Measurements from ENCODE around the gene CHAMP1. TPM values are rescaled to one million over a fixed set of nuclear protein-coding genes. Genes with fewer than 3 reads are reported as not detected.

The CHAMP1 gene
- total and polyA plus RNA-seq, 2 of the 8 experiments (the other 6 are each of a cell fraction or from before 2014, with no cell fraction given) = 26.8 to 41.9 TPM

- Histone ChIP-seq H2BK20ac (ENCODE audit: low read length) (no peak overlapping the region), H3K23ac (ENCODE audit: insufficient read length) (no peak overlapping the region), H3K56ac (replicated peaks; ENCODE audit: insufficient read length, low read depth, low read length) (no peak overlapping the region), H3K79me1 (ENCODE audit: low read depth, low read length) (peaks cover 9% of the 10 kb centered on the region), H3K4me3 (ENCODE audit: extremely low read depth in 1 of 4, insufficient read depth in 2 of 4, low read depth in 3 of 4, low read length in 4 of 4) (no peak overlapping the region), H2BK12ac (ENCODE audit: low read depth, low read length) (0 out of 2 replicates have a peak overlapping the region, but pooled peaks have one; percentile 6), H3K27me3 (replicated peaks in 1 of 4; ENCODE audit: control insufficient read depth in 3 of 4, extremely low read depth in 1 of 4, insufficient read depth in 3 of 4, low read length in 3 of 4) (no peaks in the 10 kb centered on the region), H3K9me3 (ENCODE audit: insufficient read depth in 2 of 2, low read depth in 1 of 2, low read length in 1 of 2) (no peaks in the 10 kb centered on the region), H3K9ac (replicated peaks in 1 of 4; ENCODE audit: extremely low read depth in 1 of 4, low read depth in 3 of 4, low read length in 3 of 4) (no peak overlapping the region), H2AK5ac (ENCODE audit: low read depth, low read length) (no peak overlapping the region), H3K27ac (ENCODE audit: low read depth, low read length) (no peak overlapping the region), H3K36me3 (ENCODE audit: control insufficient read depth in 2 of 4, insufficient read depth in 4 of 4, low read length in 3 of 4) (peaks cover 14 to 77% (median 39%) of the 10 kb centered on the region in 4 experiments), H3K18ac (ENCODE audit: extremely low read depth, low read length) (no peak overlapping the region), H4K8ac (ENCODE audit: extremely low read depth, insufficient read depth, low read length) (peak overlapping the region; percentile 65), H4K20me1 (replicated peaks in 1 of 2; ENCODE audit: control insufficient read depth in 1 of 2, insufficient read depth in 2 of 2, low read length in 2 of 2) (peaks cover 2 to 10% of the 10 kb centered on the region in 2 experiments), H3K79me2 (ENCODE audit: control insufficient read depth in 1 of 2, insufficient read depth in 2 of 2, low read length in 2 of 2) (peaks cover 0 to 55% of the 10 kb centered on the region in 2 experiments; a peak in 2 of 4 replicates), H3K23me2 (ENCODE audit: low read depth, low read length) (no peaks in the 10 kb centered on the region), H3K4ac (replicated peaks; ENCODE audit: insufficient read length, low read depth, low read length) (no peak overlapping the region), H3K14ac (ENCODE audit: insufficient read length) (no peak overlapping the region), H4K5ac (ENCODE audit: insufficient read length, low read depth, low read length) (no peak overlapping the region), H2AFZ (ENCODE audit: low read length) (no peak overlapping the region), H2BK15ac (ENCODE audit: low read length) (no peak overlapping the region), H3K4me1 (replicated peaks in 1 of 4; ENCODE audit: control insufficient read depth in 3 of 4, insufficient read depth in 4 of 4, low read length in 3 of 4) (no peaks in the 10 kb centered on the region), H4K91ac (replicated peaks; ENCODE audit: insufficient read length, low read length) (no peak overlapping the region), H2BK120ac (replicated peaks; ENCODE audit: low read depth, low read length) (no peak overlapping the region), H2BK5ac (ENCODE audit: low read depth, low read length) (no peak overlapping the region; the same call in 1 of the 2 replicates), H3K4me2 (ENCODE audit: insufficient read depth in 1 of 2, low read depth in 2 of 2, low read length in 2 of 2) (no peak overlapping the region)
- ChIA-PET CTCF (ENCODE audit: partially characterized antibody) (no interaction called here), POLR2A (ENCODE audit: partially characterized antibody) (interaction anchor here (2.9 kb wide), 1 partner anchor 33 kb away, joined by 8 read pairs; no protein-coding TSS in a partner anchor)
- DNase-seq (ENCODE audit: low read depth in 1 of 2, low spot score in 2 of 2) (no peak), FAIRE-seq (no peak)
- TF ChIP-seq SIX5 (IDR thresholded peaks at IDR 0.05; ENCODE audit: low read depth, low read length) = no peak
- no peak for TF ChIP-seq EZH2 (IDR thresholded peaks at IDR 0.05; ENCODE audit: low read depth, low read length, severe bottlenecking)
- peak; percentile 34; the same call in 1 of the 2 replicates for TF ChIP-seq POLR2AphosphoS5 (IDR thresholded peaks at IDR 0.05; ENCODE audit: low read depth, low read length)
- WGBS, 2 experiments (ENCODE audit: extremely low coverage in 1 of 2, insufficient coverage in 1 of 2, insufficient read length in 1 of 2, insufficient replicate concordance in 2 of 2, low coverage in 1 of 2, low lambda C conversion rate in 2 of 2, missing lambda C conversion rate in 1 of 2) = 89% methylated on average over 8 of the region's 8 CpGs; no CpG with 5 or more reads in 1 of the 2 experiments
Measured at GRCh38 chr13:114288157-114288591, 26.1 kb upstream of the CHAMP1 start.
